ELR (cell line): ENCODE measurements around the gene LRRC28.

ENCODE experiments used
- DNase-seq: peaks from one replicate; pipeline ENCODE4 v3.0.0-alpha.2; 2015; ENCODE audit warnings: low read depth

LRRC28 gene

DNA sequence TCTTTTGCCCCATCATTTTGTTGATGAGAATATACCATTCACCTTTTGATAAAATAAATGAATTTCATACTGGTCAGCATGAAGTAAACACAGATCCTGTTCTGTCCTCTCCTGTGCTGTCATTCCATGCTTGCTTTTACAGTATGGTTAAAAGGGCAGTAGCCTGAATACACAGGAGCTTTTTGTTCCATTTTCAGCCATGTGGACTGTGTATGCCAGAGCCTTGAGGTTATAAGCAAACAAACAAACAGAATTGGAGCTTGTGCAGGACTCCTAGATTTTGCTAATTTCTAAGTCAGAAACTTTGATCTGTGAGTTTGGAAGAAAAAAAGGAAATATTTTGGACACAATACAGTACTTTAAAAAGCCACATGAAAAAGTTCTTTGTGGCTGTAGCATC, 91.9 kb downstream of the LRRC28 start:
- no peak for DNase-seq

- no peak for DNase-seq
These were observed 92.7 kb downstream of the LRRC28 start for GRCh38 chr15:99343881-99344551.

DNA sequence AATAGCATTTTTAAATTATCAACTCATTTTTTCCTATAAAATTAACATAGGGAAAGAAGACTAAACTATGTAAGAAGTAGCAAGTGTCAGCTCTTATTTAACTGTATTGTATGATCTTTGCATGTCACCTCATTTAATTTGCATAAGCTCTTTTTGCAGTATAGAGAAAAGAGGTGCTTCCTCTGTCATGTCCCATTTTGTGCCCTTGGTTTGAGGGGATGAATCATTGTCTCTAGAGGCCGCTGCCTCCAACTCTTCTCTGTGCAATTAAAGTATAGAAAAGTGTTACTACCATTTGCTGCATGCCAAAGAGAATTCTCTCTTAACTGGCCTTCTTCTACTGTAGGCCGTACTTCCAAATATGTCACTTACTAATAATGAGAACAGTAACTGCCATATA, 93.4 kb downstream of the LRRC28 start:
- DNase-seq: no peak

DNA sequence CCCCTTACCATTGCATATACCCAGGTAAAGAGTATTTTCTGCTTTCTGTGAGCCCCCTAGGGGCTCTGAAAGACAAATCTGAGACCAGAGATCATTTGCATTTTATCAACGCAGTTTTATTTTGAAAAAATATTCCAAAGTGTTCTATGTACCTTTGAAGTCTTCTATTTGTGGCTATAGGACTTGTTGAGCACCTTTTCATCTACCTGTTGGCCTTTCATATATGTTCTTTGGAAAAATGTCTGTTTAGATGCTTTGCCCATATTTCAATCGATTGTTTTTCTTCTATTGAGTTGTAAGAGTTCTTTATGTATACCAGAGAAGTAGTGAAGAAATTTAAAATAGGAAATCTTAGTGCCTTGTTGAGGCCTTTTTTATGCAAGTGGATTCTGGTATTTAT, 94.0 kb downstream of the LRRC28 start:
- no peak for DNase-seq

DNA sequence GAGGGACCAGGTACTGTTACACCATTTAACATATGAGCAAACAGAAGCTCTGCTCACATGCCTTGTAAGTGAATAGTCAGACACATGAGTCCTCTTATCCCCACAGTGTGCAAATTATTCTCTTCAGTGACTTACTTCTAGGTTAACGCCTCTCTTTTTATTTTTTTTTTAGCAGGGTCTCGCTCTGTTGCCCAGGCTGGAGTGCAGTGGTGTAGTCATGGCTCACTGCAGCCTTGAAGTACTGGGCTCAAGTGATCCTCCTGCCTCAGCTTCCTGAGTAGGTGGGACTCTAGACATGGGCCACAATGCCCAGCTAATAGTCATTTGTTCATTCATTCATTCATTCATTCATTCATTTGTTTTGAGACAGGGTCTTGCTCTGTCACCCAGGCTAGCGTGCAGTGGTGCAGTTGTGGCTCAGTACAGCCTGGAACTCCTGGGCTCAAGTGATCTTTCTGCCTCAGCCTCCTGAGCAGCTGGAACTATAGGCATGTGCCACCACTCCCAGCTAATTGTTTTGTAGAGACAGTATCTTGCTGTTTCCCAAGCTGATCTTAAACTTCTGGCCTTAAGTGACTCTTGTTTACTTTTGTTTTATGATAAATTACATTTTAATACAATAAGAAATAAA, 94.7 kb downstream of the LRRC28 start:
- no peak for DNase-seq

DNA sequence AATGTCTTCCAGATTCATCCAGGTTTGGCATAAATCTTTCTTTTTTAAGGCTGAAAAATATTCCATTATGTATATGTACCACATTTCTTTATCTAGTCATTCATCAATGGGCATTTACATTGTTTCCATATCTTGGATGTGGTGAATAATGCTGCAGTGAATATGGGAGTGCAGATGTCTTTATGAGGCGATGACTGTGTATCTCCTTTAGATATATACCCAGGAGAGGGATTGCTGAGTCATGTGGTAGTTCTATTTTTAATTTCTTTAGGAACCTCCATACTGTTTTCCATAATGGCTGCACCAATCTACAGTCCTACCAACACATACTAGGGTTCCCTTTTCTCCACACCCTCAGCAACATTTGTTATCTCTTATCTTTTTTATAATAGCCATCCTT, 96.3 kb downstream of the LRRC28 start:
- DNase-seq: peak; percentile 23

DNA sequence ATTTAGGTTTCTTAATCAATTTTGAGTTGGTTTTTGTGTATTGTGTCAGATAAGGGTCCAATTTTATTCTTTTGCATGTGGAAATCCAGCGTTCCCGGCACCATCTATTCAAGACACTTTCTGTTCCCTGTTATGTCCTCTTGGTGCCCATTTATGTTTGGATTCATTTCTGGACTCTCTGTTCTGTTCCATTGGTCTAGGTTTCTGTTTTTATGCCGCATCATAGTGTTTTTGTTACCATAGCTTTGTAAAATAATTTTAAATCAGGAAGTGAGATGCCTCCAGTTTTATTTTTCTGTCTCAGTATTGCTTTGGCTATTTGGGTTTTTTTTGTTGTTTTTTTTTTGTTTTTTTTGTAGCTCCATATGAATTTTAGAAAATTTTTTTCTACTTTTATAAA, 97.1 kb downstream of the LRRC28 start:
- no peak for DNase-seq

- DNase-seq: no peak
These were observed 99.1 kb downstream of the LRRC28 start for GRCh38 chr15:99350408-99350807.

DNA sequence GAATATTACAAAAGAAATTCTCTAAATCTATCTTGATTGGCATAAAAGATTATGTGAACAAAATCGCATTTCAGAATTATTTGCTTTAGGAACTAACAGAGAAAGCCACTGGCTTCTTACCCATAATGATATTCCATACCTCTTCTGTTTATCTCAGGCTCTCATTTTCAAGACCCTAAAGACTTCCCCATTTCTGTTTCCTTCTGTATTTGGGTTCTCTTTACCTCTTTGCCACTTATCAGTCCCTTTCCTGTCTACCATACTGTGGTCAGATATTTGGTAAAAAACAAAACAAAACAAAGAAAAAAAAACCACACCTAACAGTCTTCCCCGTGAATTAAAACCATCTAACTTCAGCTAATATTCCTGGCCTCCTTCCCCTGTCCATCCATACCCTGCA, 108.5 kb downstream of the LRRC28 start:
- no peak for DNase-seq

DNA sequence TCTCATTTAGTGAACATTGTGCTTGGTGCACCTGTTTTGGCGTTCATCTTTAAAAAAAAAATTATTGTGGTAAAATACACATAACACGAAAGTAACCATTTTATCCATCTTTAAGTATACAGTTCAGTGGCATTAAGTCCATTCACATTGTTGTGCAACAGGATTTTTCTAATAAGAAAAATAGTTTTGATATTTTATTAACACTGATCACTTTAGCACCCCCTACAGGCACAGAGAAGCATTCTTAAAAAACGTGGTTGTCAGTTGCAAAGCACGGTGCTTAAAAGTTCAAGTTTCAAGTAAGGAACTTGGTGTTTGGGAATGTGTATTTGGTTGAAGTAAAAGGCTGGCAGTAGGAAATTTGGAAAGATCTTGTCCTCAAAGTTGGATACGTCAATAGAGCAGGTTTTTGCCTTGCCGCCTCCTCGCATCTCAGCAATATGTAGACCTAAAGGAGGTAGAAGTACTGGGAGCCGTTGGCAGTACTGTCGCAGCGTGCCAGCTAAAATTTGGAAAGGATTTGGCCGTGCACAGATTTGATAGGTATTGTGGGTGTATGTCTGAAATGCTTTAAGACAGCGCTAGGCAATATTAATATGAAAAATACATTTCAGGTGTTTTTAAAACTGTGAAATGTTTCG, 110.4 kb downstream of the LRRC28 start:
- peak; percentile 49 for DNase-seq

GRCh38 chr15:99365242-99365641, 114.0 kb downstream of the LRRC28 start:
- DNase-seq: no peak

- DNase-seq: no peak
These were observed 114.7 kb downstream of the LRRC28 start for GRCh38 chr15:99366013-99366412.

DNA sequence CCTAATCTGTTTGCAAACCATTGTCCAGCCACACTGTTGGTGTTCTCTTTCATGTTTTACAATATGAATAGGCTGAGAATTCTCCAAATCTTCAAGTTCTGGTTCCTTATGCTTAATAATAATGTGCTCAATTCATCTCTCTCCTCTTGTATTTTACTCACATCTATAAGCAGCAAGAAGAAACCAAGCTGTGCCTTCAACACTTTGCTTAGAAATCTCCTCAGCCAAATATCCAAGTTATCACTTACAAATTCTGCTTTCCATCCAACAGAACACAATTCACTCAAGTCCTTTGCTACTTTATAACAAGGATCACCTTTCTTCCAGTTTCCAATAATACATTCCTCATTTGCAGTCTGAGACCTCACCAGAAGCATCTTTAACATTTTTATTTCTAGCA, 117.5 kb downstream of the LRRC28 start:
- no peak for DNase-seq

DNA sequence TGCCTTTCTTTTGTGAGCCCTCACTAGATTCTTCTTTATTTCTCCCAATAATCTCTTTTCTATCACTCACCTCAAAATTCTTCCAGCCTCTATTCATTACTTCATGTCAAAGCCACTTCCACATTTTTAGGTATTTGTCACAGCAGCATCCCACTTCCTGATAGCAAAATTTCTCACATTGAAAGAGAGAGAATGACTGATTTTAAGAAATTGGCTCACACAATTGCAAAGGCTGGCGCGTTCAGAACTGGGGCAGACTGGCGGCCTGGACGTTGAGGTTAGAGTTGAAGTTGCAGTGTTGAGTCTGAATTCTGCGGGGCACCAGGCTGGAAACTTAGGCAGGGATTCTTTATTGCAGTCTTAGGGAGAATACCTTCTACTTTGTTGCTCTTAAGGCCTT, 117.9 kb downstream of the LRRC28 start:
- DNase-seq: no peak

DNA sequence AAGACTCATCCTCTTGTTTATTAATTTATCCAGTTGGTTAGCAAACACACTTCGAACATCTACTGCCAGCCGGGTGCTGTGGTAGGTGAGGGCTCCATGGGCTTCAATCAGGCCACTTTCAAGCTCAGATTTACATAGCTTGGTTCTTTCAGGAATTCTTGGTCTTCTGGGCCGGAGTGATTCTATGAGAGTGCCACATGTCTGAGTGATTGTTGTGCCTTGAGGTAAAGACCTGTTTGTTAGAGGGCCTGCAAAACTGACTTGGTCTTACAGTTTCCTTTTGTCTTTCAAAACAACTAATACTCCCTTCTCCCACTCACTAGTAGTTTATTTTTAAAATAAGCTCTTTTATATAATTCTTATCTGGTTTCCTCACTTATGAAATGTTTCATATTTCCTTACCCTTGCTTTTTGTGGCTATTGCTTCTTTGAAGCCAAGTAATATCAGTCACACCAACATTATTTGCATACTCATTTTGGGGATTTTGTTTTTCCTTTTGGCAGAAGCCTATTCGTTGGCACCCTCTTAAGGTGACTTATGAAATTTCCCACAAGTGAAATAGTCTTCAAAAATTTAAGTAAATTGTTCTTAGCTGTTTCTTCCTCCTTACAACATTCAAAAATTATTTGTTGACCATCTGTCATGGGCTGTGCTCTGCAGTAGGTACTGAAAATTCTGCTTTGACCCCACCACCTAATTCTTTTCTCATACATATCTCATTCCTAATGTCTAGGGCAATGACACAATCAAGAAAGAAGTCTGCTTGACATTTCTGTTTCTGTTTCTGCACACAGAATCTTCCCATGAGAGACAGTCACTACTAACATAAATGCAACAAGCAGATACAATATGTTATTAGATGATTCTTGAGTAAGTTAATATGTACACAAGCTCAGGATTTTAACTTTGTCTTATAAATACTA, 120.2 kb downstream of the LRRC28 start:
- DNase-seq: no peak

DNA sequence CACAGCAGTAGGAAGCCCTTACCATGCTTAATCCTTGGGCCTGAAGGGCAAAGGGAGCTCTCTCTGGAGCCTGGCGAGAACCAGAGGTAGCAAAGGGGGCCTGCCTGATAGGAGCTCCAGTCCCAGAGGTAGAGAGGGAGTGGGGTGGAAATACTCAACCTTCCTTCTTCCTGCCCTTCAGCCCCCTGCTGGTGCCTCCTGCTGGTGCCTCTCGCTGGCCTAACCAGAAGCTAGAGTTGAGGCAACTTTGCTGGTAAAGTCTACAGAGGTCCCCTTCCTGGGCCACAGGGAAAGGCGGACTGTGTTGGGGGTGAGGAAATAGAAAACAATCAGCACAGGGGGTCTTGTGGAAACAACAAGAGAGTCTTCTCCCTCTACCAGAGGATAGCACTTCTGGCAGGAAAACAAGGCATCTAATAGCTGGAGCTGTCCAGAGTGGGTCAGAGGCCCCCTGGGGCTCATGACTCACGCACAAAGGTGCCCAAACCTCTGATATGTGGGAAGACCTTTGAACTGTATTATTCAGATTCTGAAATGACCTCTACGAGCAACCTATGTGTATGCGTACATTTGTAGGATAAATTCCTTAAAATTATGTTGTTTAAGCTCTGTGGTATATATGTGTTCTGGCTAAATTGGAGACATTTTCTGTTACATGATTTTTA, 133.9 kb downstream of the LRRC28 start:
- DNase-seq: no peak

GRCh38 chr15:99385865-99386264, 134.6 kb downstream of the LRRC28 start:
- DNase-seq: no peak

- DNase-seq: no peak
These were observed 135.1 kb downstream of the LRRC28 start for GRCh38 chr15:99386391-99386790.

DNA sequence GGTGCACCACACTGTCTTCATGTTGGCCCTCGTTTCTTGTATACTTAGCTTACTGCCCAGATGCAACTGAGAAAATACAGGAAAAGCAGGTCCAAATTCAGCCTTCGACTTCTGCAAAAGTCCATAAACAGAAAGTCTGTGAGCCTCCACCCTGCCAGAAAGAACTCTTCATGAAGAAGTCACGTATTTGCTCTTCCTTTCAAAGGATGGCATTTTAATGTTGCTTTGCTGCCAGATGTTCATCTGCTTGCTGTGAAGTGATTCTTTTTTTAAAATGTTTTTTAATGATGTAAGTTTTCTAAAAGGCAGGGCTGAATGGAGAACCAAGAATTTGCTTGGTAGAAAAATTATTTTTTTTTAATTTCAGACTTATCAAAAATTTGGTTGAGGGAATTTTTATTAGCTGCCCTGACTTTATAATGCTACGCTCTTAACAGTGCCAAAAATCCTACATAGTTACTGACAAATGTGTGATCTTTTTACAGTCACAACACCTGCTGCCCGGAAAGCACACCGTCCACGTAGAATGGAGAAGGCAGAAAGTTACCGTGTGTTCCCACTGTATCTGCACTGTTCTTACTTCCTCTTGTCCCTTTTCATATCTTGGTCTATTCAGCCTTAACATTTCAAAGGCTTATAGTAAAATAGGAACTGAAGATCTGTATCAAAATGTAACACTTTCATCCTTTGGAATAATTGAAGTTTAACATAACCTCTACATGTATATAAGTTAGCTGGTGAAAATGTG, 136.3 kb downstream of the LRRC28 start:
- DNase-seq: no peak

DNA sequence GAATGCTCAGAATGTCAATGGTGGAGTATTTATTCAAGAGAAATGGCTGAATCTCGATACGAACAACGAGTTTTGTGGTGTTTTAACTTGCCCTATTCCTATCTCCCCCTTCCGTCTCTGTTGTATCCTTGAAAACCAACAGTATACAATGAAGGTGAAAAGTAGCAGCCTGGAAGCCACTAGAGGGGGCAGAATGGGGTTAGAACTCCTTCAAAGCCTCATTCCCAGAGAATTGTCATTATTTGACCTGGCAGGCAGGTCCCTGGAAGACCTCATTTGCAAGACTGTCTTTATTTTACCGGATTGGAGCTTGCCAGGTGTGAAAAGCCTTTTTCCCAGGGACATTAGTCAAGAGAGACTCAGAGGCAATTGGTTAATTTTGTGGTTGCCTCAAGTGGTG, 139.4 kb downstream of the LRRC28 start:
- peak; percentile 15 for DNase-seq

- DNase-seq: no peak
These were observed 142.4 kb downstream of the LRRC28 start for GRCh38 chr15:99393641-99394040.
